K562 (cell line): ENCODE measurements around the gene NDST3. TPM values are rescaled to one million over a fixed set of nuclear protein-coding genes. Genes with fewer than 3 reads are reported as not detected.
A peak's percentile ranks its signal among the peaks of the same experiment; 100 is the strongest.

Source experiments
- ATAC-seq: fragments of 200-7000 bp; cut with Tn5 transposase; 3 replicates; pipeline ENCODE4 v1.9.1; 2020; ENCODE audit warnings: moderate library complexity
- BruUV-seq: library from RNA; stranded (reverse); fragments of 400-500 nt; replicated peaks from 2 replicates; lab custom pipeline; 2021; lab: Mats Ljungman, UMichigan
- CTCF ChIA-PET: fragments of 300-600 bp; formaldehyde crosslinking; extraction: SDS; loops from one replicate; lab custom pipeline; 2021; ENCODE audit warnings: low intra/inter-chr PET ratio; lab: Yijun Ruan, JAX
- POLR2A ChIA-PET: fragments of 300-600, 350-650 bp; sonication (Branson Sonifier 250); formaldehyde crosslinking; extraction: SDS; loops from one replicate; lab custom pipeline; 2021; ENCODE audit warnings: antibody characterized with exemption, inconsistent platforms; lab: Yijun Ruan, JAX
- DNase-seq, 4 experiments: peaks; one replicate each; pipeline versions ENCODE4 v3.0.0 to v3.0.0-alpha.2; 2011 to 2018; ENCODE audit warnings: low spot score in 3 of 4, mixed read lengths in 3 of 4; ENCODE audit errors: extremely low read depth in 1 of 4
- FAIRE-seq: peaks from 2 replicates; lab custom pipeline; 2011; peaks lifted over from hg19 to GRCh38; lab: Jason Lieb, UNC
- H2AFZ ChIP-seq: 2 replicates; pipeline ENCODE4 v1.6.0; 2011; ENCODE audit warnings: low read depth, low read length, control low read depth, inconsistent platforms
- H3K27ac ChIP-seq: fragments of 200-600 bp; 3 replicates; pipeline ENCODE4 v1.8.0; 2011; ENCODE audit warnings: low read depth, mild to moderate bottlenecking, control low read depth, inconsistent platforms, low read length, moderate library complexity, mixed read lengths; ENCODE audit errors: extremely low read depth
- H3K27me3 ChIP-seq, 2 experiments: fragments of 300-600 bp in 1 of 2; 2 replicates in 1 of 2; 3 replicates in 1 of 2; pipeline versions ENCODE4 v1.6.0 to v1.8.0; 2011; ENCODE audit warnings: inconsistent platforms in 2 of 2, low read length in 2 of 2, mild to moderate bottlenecking in 1 of 2, mixed read lengths in 1 of 2, moderate library complexity in 1 of 2; ENCODE audit not compliant: control insufficient read depth in 2 of 2, insufficient read depth in 2 of 2
- H3K36me3 ChIP-seq: fragments of 300-600 bp; 3 replicates; pipeline ENCODE4 v1.8.0; 2011; ENCODE audit warnings: mild to moderate bottlenecking, low read length, inconsistent platforms; ENCODE audit not compliant: control insufficient read depth, insufficient read depth
- H3K4me1 ChIP-seq, 2 experiments: fragments of 200-600 bp in 1 of 2; replicated peaks in 1 of 2; 2 replicates in 1 of 2; 3 replicates in 1 of 2; pipeline versions ENCODE4 v1.5.1 to v1.8.0; 2011; ENCODE audit warnings: inconsistent platforms in 2 of 2, low read length in 2 of 2, mild to moderate bottlenecking in 1 of 2, mixed read lengths in 1 of 2, moderate library complexity in 1 of 2; ENCODE audit not compliant: control insufficient read depth in 2 of 2, insufficient read depth in 2 of 2
- H3K4me2 ChIP-seq: 2 replicates; pipeline ENCODE4 v1.6.1; 2011; ENCODE audit warnings: low read length, control low read depth, inconsistent platforms, mixed read lengths; ENCODE audit not compliant: insufficient read depth
- H3K4me3 ChIP-seq: fragments of 200-600 bp; sonication (generic), shearing (Covaris generic); 2 replicates; pipeline ENCODE4 v1.5.1; 2016; ENCODE audit warnings: control low read depth, inconsistent platforms
- H3K79me2 ChIP-seq: fragments of 200-600 bp; 3 replicates; pipeline ENCODE4 v1.8.0; 2011; ENCODE audit warnings: low read length, inconsistent platforms; ENCODE audit not compliant: control insufficient read depth, insufficient read depth
- H3K9ac ChIP-seq, 2 experiments: 2 replicates each; pipeline versions ENCODE4 v1.6.0 to v1.6.1; 2011; ENCODE audit warnings: low read depth in 2 of 2, low read length in 2 of 2, control low read depth in 1 of 2, inconsistent platforms in 1 of 2, mild to moderate bottlenecking in 1 of 2, mixed read lengths in 1 of 2; ENCODE audit not compliant: insufficient read depth in 1 of 2
- H3K9me1 ChIP-seq: one replicate; pipeline ENCODE4 v1.6.0; 2011; ENCODE audit warnings: inconsistent platforms, mild to moderate bottlenecking, low read length, moderate library complexity; ENCODE audit not compliant: control insufficient read depth, insufficient read depth
- H3K9me3 ChIP-seq: replicated peaks from 2 replicates; pipeline ENCODE4 v1.5.1; 2011; ENCODE audit warnings: low read depth, low read length, inconsistent platforms; ENCODE audit not compliant: control insufficient read depth, insufficient read depth
- H4K20me1 ChIP-seq: replicated peaks from 2 replicates; pipeline ENCODE4 v1.6.1; 2011; ENCODE audit warnings: low read length, inconsistent platforms, mixed read lengths; ENCODE audit not compliant: control insufficient read depth, insufficient read depth
- CTBP1 ChIP-seq: fragments of 450-650 bp; IDR thresholded peaks from 2 replicates; pipeline ENCODE4 v1.6.1; 2016; ENCODE audit warnings: borderline replicate concordance
- E2F5 ChIP-seq: sonication (generic); formaldehyde crosslinking; IDR thresholded peaks from 2 replicates; pipeline ENCODE4 v1.8.0; 2022; ENCODE audit warnings: mild to moderate bottlenecking, missing genetic modification reagents
- EWSR1 ChIP-seq: fragments of 450-650 bp; IDR thresholded peaks from 2 replicates; pipeline ENCODE4 v1.6.1; 2018; ENCODE audit warnings: borderline replicate concordance, mild to moderate bottlenecking, low read depth, moderate library complexity; ENCODE audit not compliant: partially characterized antibody
- FUS ChIP-seq: fragments of 200-400 bp; formaldehyde crosslinking; optimal IDR thresholded peaks from 2 replicates; pipeline ENCODE3; 2017; ENCODE audit warnings: low read depth, low read length
- IFI16 ChIP-seq: fragments of 250-450 bp; sonication (Bioruptor Pico); IDR thresholded peaks from 2 replicates; pipeline ENCODE4 v2.1.2; 2022; ENCODE audit warnings: mild to moderate bottlenecking, inconsistent platforms
- MXD1 ChIP-seq: fragments of 250-450 bp; sonication (Bioruptor Pico); IDR thresholded peaks from 2 replicates; pipeline ENCODE4 v1.8.0; 2021; ENCODE audit warnings: borderline replicate concordance, mild to moderate bottlenecking, moderate library complexity; ENCODE audit not compliant: poor library complexity, severe bottlenecking
- POLR2G ChIP-seq: fragments of 200-400 bp; formaldehyde crosslinking; IDR thresholded peaks from 2 replicates; pipeline ENCODE4 v1.6.1; 2017; ENCODE audit warnings: low read depth, mild to moderate bottlenecking, antibody characterized with exemption, low read length, moderate library complexity
- TCF15 ChIP-seq: fragments of 250-450 bp; sonication (Bioruptor Pico); IDR thresholded peaks from 2 replicates; pipeline ENCODE4 v1.8.0; 2022; ENCODE audit warnings: moderate library complexity, mild to moderate bottlenecking, inconsistent platforms
- ZBTB1 ChIP-seq: sonication (generic); formaldehyde crosslinking; IDR thresholded peaks from 2 replicates; pipeline ENCODE4 v1.8.1; 2023; ENCODE audit warnings: missing genetic modification reagents, low read depth, mild to moderate bottlenecking, borderline replicate concordance
- ZNF445 ChIP-seq: fragments of 250-450 bp; sonication (Bioruptor Pico); IDR thresholded peaks from 2 replicates; pipeline ENCODE4 v1.4.0; 2020; ENCODE audit warnings: low read depth, mild to moderate bottlenecking, moderate library complexity
- ZNF518B ChIP-seq: fragments of 250-450 bp; sonication (Bioruptor Pico); IDR thresholded peaks from 2 replicates; pipeline ENCODE4 v1.5.0; 2021; ENCODE audit warnings: mild to moderate bottlenecking, moderate library complexity
- ZNF584 ChIP-seq: fragments of 200-800 bp; sonication (Bioruptor generic); IDR thresholded peaks from 2 replicates; pipeline ENCODE4 v1.6.1; 2016; ENCODE audit warnings: low read depth, mild to moderate bottlenecking, missing genetic modification characterization, missing compliant biosample characterization
- whole genome bisulfite sequencing: fragments of 100-300 bp; shearing (Covaris generic); methylation state at CpG from one replicate; pipeline ENCODE4 v1.1.6; 2016; ENCODE audit warnings: low coverage, mixed read lengths; ENCODE audit not compliant: insufficient coverage; ENCODE audit errors: missing lambda C conversion rate; 5-methylcytosine and 5-hydroxymethylcytosine counted together
- in situ Hi-C: fragments of 300-500 bp; cut with MboI; formaldehyde crosslinking; loops from 4 replicates; pipeline ENCODE4 v1.15.0; 2018; ENCODE audit warnings: inconsistent platforms, mixed read lengths
- intact Hi-C: fragments of 100-400 bp; cut with micrococcal nuclease; formaldehyde crosslinking; loops from 2 replicates; pipeline ENCODE4 v1.14.2; 2022
- polyA plus RNA-seq, 8 experiments: library from polyadenylated mRNA; depleted of rRNA in 4 of 8; stranded (reverse) in 5 of 8; unstranded in 3 of 8; fragments of >200 nt; fragmentation: Nextera tagmentation in 2 of 8; fragmentation: Illumina TruSeq in 1 of 8; extraction: Ambion mirVana in 2 of 8; extraction: Trizol in 1 of 8; gene quantifications; 2 replicates each; pipeline versions ENCODE4 v1.2.1 to v1.2.3, GENCODE V29; 2011 to 2014; ENCODE audit warnings: inconsistent platforms in 1 of 8, missing spikeins in 1 of 8
- total RNA-seq, 7 experiments: library from RNA; depleted of rRNA in 6 of 7; stranded (reverse); fragments of >200 nt in 6 of 7; fragmentation: Illumina TruSeq in 2 of 7; extraction: Trizol in 2 of 7; gene quantifications; 2 replicates each; pipeline versions ENCODE4 v1.2.1 to v1.2.3, GENCODE V29; 2011 to 2021; ENCODE audit warnings: low replicate concordance in 1 of 7

The NDST3 gene
- total and polyA plus RNA-seq, 9 of the 15 experiments (the other 6 are each of a cell fraction or from before 2014, with no cell fraction given): not detected

- TF ChIP-seq TCF15 (CRISPR knock-in tag): no peak
- no peak for TF ChIP-seq FUS
- no peak for TF ChIP-seq ZNF445 (CRISPR knock-in tag)
- TF ChIP-seq POLR2G: no peak
- TF ChIP-seq CTBP1: peak; percentile 49
These were observed 249.9 kb downstream of the NDST3 start (continued) for GRCh38 chr4:118284169-118284568.

GRCh38 chr4:118285931-118286330, 251.6 kb downstream of the NDST3 start:
- Histone ChIP-seq H3K4me2 (no peak overlapping the region), H3K4me3 (no peak overlapping the region), H3K9ac (no peak overlapping the region), H3K36me3 (peaks cover 11% of the 10 kb centered on the region), H3K4me1 (peaks cover 0 to 9% of the 10 kb centered on the region in 2 experiments; a peak in 3 of 5 replicates), H3K27ac (no peak overlapping the region), H3K79me2 (peaks cover 7% of the 10 kb centered on the region; the same call in 1 of the 3 replicates), H3K27me3 (no peaks in the 10 kb centered on the region), H3K9me3 (no peaks in the 10 kb centered on the region), H3K9me1 (no peaks in the 10 kb centered on the region), H4K20me1 (no peaks in the 10 kb centered on the region), H2AFZ (no peak overlapping the region)
- DNase-seq (no peak), ATAC-seq (no peak), FAIRE-seq (no peak)
- TF ChIP-seq ZNF584 (CRISPR knock-in tag) (no peak), ZNF518B (no peak), EWSR1 (no peak), IFI16 (CRISPR knock-in tag) (no peak), ZBTB1 (CRISPR knock-in tag) (no peak), MXD1 (CRISPR knock-in tag) (no peak), E2F5 (no peak)
- in situ Hi-C loops: loop anchor here (25.0 kb wide), 1 partner anchor 401 kb away; the partner anchor contains the start of gene METTL14
- intact Hi-C loops: no loop called here
- ChIA-PET CTCF (no interaction called here), POLR2A (no interaction called here)
- no TSS peak for BruUV-seq
- 68% methylated on average over 4 of the region's 4 CpGs for WGBS
